RWPE1 (cell line): ENCODE data around the gene XPNPEP2.

Experiments
- CTCF ChIA-PET: fragments of 350-600 bp; sonication (Branson Sonifier 250); formaldehyde crosslinking; extraction: SDS; loops from one replicate; lab custom pipeline; 2021; lab: Yijun Ruan, JAX
- POLR2A ChIA-PET: fragments of 400-600 bp; formaldehyde crosslinking; extraction: SDS; loops from one replicate; lab custom pipeline; 2020; ENCODE audit warnings: antibody characterized with exemption; ENCODE audit not compliant: low non-redundant PET; lab: Yijun Ruan, JAX
- DNase-seq: peaks from one replicate; pipeline ENCODE4 v3.0.0; 2012; ENCODE audit warnings: low spot score
- H3K27ac ChIP-seq: fragments of 450-650 bp; 2 replicates; pipeline ENCODE4 v1.5.1; 2017
- CTCF ChIP-seq: fragments of 450-650 bp; conservative IDR thresholded peaks from 2 replicates; pipeline ENCODE4 v1.5.1; 2017; ENCODE audit warnings: low read depth, mild to moderate bottlenecking

XPNPEP2 gene

DNA sequence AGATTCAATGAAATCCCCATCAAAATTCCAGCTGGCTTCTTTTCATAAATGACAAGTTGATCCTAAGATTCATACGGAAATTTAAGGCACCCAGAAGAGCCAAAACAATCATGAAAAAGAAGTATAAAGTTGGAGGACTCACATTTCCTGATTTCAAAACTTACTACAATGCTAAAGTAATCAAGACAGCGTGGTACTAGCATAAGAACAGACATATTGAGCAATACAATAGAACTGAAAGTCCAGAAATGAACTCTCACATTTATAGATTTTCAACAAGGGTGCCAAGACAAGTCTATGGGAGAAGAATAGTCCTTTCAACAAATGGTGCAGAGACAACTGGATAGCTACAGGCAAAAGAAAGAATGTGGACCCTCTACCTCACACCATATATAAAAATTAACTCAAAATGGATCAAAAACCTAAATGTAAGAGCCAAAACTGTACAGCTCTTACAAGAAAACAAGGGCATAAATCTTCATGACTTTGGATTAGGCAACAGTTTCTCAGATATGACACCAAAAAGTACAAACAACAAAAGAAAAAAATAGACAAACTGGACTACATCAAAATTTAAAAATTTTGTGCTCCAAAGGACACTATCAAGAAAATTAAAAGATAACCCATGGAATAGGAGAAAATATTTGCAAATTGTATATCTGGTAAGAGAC, 69.5 kb downstream of the XPNPEP2 start:
- POLR2A ChIA-PET: no interaction called here
- no peak for DNase-seq
- no peak for TF ChIP-seq CTCF
- CTCF ChIA-PET: no interaction called here
- H3K27ac ChIP-seq: no peak overlapping the region

- ChIA-PET CTCF (no interaction called here), POLR2A (no interaction called here)
- TF ChIP-seq CTCF: no peak
- no peak overlapping the region for H3K27ac ChIP-seq
- no peak for DNase-seq
Observed at GRCh38 chrX:129808829-129809796, 70.3 kb downstream of the XPNPEP2 start.

GRCh38 chrX:129813662-129814368, 75.0 kb downstream of the XPNPEP2 start:
- POLR2A ChIA-PET: no interaction called here
- no peak for TF ChIP-seq CTCF
- H3K27ac ChIP-seq: no peak overlapping the region
- no peak for DNase-seq
- CTCF ChIA-PET: no interaction called here

DNA sequence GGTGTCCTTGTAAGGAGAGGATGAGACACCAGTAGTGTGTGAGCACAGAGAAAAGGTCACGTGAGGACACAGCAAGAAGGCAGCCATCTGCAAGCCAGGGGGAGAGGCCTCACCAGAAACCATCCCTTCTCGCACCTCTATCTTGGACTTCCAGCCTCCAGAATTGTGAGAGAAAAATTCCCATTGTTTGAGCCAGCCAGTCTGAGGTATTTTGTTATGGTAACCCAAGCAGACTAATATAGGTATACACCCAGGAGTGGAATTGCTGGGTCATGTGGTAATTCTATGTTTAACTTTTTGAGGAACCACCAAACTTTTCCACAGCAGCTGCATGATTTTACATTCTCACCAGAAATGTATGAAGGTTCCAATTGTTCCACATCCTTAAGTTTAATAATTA, 79.3 kb downstream of the XPNPEP2 start:
- H3K27ac ChIP-seq: no peak overlapping the region
- ChIA-PET POLR2A (no interaction called here), CTCF (interaction anchor here (0.6 kb wide), 1 partner anchor 405 kb away, joined by 3 read pairs; no protein-coding TSS in a partner anchor)
- DNase-seq: no peak
- TF ChIP-seq CTCF: no peak
